ENCODE data around the gene FBH1.

- TF ChIP-seq POLR2A (IDR thresholded peaks at IDR 0.05; ENCODE audit: low read depth, low read length) (no peak), TAF1 (IDR thresholded peaks at IDR 0.05; ENCODE audit: low read depth, low read length) (no peak), POLR2AphosphoS5 (IDR thresholded peaks at IDR 0.05; ENCODE audit: low read depth, low read length) (no peak), SPI1 (IDR thresholded peaks at IDR 0.05; ENCODE audit: low read depth, low read length) (no peak)
Observed at GRCh38 chr10:5862360-5862961, 27.6 kb upstream of the FBH1 start.

Data from GM12891 (cell line).